ENCODE measurements around the gene INSM1.

The INSM1 gene

GRCh38 chr20:20362774-20363433 lies 5.0 kb upstream of the INSM1 start:
- DNase-seq (ENCODE audit: low spot score): no peak

DNA sequence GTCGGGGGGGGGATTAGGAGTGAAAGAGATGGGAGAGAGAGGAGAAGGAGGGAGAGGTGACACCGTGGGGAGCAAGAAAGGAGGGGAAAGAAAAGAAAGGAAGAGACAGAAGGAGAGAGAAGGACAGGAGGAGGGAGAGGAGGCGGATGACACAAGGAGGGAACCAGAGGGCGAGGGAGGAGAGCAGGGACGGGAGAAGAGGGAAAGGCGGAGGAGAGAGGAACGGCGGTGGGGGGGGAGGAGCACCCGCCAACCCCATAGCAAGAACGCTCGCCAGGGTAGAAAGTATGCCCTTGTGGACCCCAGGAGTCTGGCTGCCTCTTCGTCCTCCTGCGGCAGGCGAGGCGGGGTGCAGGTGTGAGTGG lies 4.5 kb upstream of the INSM1 start:
- DNase-seq (ENCODE audit: low spot score): no peak

GRCh38 chr20:20363799-20364592 lies 3.9 kb upstream of the INSM1 start:
- DNase-seq (ENCODE audit: low spot score): no peak

- no peak for DNase-seq (ENCODE audit: low spot score)
These were observed 3.1 kb upstream of the INSM1 start for GRCh38 chr20:20364593-20365479.

GRCh38 chr20:20365480-20366161 lies 2.3 kb upstream of the INSM1 start:
- no peak for DNase-seq (ENCODE audit: low spot score)

DNA sequence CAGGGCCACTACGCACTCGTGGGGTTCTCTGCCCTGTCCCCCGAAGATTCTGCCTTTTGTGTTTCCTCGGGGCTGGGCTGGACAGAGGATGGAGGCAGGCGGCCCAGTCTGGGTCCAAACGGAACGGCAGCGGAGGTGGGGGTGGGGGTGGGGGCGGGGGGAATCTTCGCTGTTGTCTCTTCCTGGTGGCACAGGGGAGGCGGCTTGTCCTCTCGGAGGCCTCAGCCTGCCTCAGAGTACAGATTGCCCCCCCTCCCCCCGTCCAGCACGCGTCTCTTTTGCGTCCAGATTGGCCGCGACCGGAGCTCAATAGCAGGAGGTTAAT lies 1.4 kb upstream of the INSM1 start:
- no peak for DNase-seq (ENCODE audit: low spot score)

DNA sequence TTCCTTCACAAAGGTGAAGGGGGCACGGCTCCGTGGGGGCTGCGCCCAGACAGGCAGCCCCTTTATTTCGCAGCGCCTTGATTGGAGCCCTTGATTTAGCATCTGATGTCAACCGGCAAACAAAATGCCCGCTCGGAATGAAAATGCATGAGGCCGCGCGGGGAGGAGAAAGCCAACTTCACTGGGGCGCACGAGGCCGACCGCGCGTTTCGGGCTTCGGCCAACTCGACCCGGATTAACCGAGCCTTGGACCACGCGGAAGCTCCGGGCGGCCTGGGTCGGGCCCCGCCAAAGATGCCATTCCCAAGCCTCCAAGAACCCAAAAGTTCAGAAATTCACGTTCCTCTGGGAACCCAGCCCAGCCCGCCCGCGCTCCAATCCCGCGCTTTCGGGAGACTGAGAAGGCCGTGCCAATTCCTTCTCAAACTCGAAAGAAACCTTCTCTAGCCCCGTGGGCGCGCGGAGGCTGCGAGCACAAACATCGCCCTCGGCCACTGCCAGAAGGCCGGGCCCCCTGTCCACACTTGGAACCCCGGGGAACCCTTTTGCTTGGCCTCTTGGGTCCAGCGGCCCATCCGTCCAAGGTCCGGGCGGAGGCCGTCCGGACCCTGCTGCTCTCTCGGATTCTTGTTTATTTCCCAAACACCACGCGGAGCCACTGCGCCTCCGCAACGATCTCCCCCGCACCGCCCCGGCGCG lies 879 bp upstream of the INSM1 start:
- no peak for DNase-seq (ENCODE audit: low spot score)

GRCh38 chr20:20368418-20369249 lies 730 bp downstream of the INSM1 start:
- DNase-seq (ENCODE audit: low spot score): no peak

GRCh38 chr20:20369250-20370093 lies 1.6 kb downstream of the INSM1 start:
- DNase-seq (ENCODE audit: low spot score): no peak

GRCh38 chr20:20370094-20370575 lies 2.2 kb downstream of the INSM1 start:
- no peak for DNase-seq (ENCODE audit: low spot score)

DNA sequence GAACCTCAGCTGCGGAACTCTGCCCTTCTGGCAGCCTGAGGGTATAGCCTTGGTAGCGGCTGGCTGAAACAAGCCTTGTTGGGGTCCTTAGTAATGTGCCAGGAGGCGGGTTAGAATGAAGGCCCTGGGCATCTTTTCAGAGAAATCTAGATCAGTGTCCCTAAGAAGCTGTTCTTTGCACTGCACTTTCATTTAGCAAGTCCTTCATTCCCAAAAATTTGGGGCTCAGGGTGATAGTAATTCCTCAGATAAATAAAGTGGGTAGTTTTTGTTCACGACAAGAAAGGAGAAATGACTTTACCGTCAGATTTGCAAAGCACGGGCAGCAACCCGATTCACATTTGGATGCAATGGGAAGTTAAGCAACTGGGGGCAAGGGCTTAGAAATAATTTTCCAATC lies 3.2 kb downstream of the INSM1 start:
- DNase-seq (ENCODE audit: low spot score): no peak

DNA sequence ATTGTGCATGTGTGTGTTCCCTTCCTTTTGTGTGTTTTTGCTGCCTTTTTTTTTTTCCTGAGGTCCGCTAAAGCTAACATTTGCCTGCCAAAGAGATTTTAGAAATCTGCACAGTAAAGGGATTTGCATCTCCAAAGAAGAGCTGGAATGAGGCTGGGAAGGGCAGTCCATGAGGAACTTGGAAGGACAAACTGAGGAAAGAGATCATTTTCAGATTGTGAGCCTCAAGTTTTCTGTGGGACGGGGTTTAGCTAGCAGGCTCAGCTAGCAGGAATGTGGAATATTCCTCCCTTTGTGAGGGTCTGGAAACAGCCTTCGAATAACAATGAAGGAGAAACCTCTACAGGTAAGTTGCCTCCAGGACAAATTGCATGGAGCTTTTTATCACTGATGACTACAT lies 3.8 kb downstream of the INSM1 start:
- no peak for DNase-seq (ENCODE audit: low spot score)

DNA sequence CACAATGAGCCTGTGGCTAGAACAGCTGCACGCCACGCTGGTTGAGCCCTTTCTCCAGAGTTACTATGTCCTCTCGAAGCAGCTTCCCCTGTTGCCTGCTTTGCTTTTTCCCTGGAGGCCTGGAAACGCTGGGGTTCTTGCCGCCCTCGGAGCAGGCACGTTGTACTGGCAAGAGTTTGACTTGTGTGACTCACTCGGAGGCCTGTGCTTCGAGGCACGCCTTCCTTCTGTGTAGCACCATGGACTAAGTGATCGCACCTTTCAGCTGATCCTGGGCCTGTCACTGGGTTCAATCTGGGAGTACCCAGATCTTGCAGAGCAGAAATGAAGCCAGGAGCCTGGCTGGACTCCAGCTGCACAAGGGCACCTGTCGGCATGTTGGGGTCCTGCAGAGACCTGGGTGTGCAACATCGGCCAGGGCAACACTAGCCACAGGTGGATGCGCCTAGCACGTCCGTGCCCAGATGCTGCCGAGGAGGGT lies 5.2 kb downstream of the INSM1 start:
- DNase-seq (ENCODE audit: low spot score): no peak

DNA sequence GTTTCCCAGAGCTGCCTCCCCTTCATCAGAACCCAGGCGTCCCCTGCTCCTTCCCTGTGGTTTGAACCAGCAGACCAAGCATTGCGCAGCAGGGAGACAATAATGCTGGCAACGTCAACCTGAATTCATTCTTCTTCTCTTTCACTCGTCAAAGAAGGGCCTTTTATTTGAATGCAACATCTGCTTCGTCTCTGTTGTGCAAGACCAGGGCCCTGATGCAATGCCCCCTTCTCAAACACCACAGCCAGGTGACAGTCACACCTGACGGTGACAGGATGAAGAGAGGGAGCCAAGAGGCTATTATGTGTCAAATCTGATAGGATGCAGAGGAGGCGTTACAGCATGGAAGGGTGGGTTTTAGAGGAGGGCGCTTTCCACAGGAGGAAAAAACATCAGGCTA lies 8.0 kb downstream of the INSM1 start:
- DNase-seq (ENCODE audit: low spot score): no peak

GRCh38 chr20:20386192-20386591 lies 18.3 kb downstream of the INSM1 start:
- DNase-seq (ENCODE audit: low spot score): no peak

GRCh38 chr20:20390393-20390792 lies 22.5 kb downstream of the INSM1 start:
- DNase-seq (ENCODE audit: low spot score): no peak

DNA sequence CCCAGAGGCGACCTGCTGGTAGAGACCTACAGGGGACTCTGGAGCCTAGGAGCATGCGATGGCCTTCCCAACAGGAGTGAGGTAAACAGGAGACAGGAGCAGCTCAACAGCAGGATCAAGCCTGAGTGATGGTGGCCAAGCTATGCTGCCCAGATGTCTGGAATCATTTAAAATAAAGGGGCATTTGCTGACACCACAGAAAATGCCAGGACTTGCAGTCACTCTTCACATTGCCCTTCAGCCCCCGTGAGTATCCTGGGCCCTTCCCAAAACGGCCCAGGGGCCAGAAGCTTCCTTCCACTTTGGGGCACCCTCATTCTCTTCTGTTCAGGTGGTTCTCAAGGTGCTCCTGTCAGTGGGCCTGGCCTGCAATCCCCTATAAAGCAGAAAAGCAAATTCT lies 23.2 kb downstream of the INSM1 start:
- no peak for DNase-seq (ENCODE audit: low spot score)

DNA sequence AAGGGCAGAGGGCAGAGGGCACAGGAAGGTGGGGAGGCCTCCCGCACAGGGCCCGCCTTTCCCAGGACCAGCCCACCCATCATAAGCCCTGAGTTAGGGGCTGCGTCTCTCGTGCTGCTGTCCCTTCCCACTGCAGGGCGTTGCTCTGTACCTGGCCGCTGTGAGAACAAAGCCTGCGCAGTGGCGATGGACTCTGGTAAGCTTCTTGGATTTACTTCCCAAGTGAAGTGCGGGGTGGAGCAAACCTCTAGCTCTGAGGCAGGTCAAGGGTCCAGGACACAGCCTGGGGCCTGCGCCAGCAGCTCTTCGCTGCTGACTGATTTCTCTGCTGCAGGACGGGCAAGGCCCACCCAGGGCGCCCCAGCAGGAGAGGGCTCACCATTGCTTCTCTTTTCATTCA lies 23.9 kb downstream of the INSM1 start:
- DNase-seq (ENCODE audit: low spot score): no peak

Measured in hepatic stellate cell (primary cell).